Neural crest cell (in vitro differentiated cells): Measurements from ENCODE around the gene ODR4. TPM values are rescaled to one million over a fixed set of nuclear protein-coding genes. Genes with fewer than 3 reads are reported as not detected.

Source experiments
- DNase-seq: peaks from one replicate; pipeline ENCODE4 v3.0.0; 2021; ENCODE audit warnings: low read depth, mixed read lengths, low spot score
- H3K27ac Mint-ChIP-seq: one replicate; pipeline ENCODE4 v1.8.0; 2021; ENCODE audit warnings: mild to moderate bottlenecking, mixed read lengths; ENCODE audit not compliant: unreplicated experiment
- H3K27me3 Mint-ChIP-seq: 2 replicates; pipeline ENCODE4 v1.8.0; 2021; ENCODE audit warnings: low read depth, mild to moderate bottlenecking, mixed read lengths
- H3K36me3 Mint-ChIP-seq: 2 replicates; pipeline ENCODE4 v1.8.0; 2021; ENCODE audit warnings: low read depth, mild to moderate bottlenecking, mixed read lengths
- H3K4me1 Mint-ChIP-seq: 2 replicates; pipeline ENCODE4 v1.8.0; 2021; ENCODE audit warnings: mixed read lengths
- H3K4me3 Mint-ChIP-seq: one replicate; pipeline ENCODE4 v1.8.0; 2021; ENCODE audit warnings: mild to moderate bottlenecking, mixed read lengths
- H3K9me3 Mint-ChIP-seq: 2 replicates; pipeline ENCODE4 v1.8.0; 2021; ENCODE audit warnings: mixed read lengths
- CTCF ChIP-seq: fragments of 200-600 bp; sonication (generic); conservative IDR thresholded peaks from 2 replicates; pipeline ENCODE4 v1.5.0; 2021; ENCODE audit warnings: antibody characterized with exemption, mild to moderate bottlenecking
- total RNA-seq: library from RNA; stranded (reverse); gene quantifications from 2 replicates; pipeline ENCODE4 v1.2.1, GENCODE V29; 2021

The ODR4 gene
- total RNA-seq, 1 donor from 2014 or later: 18.3 TPM

GRCh38 chr1:186409091-186409490 is 33.5 kb downstream of the ODR4 start:
- DNase-seq: no peak
- Mint-ChIP-seq H3K4me1 (no peaks in the 10 kb centered on the region), H3K27ac (no peak overlapping the region), H3K36me3 (no peaks in the 10 kb centered on the region), H3K9me3 (no peaks in the 10 kb centered on the region), H3K4me3 (no peak overlapping the region), H3K27me3 (no peaks in the 10 kb centered on the region)
- TF ChIP-seq CTCF: no peak

GRCh38 chr1:186413319-186413718 is 37.7 kb downstream of the ODR4 start:
- Mint-ChIP-seq H3K4me1 (no peaks in the 10 kb centered on the region), H3K36me3 (no peaks in the 10 kb centered on the region), H3K4me3 (no peak overlapping the region), H3K9me3 (no peaks in the 10 kb centered on the region), H3K27me3 (no peaks in the 10 kb centered on the region), H3K27ac (no peak overlapping the region)
- no peak for DNase-seq
- no peak for TF ChIP-seq CTCF

- Mint-ChIP-seq H3K9me3 (no peaks in the 10 kb centered on the region), H3K27me3 (no peaks in the 10 kb centered on the region), H3K4me1 (no peaks in the 10 kb centered on the region), H3K4me3 (no peak overlapping the region), H3K36me3 (peaks cover 14% of the 10 kb centered on the region), H3K27ac (no peak overlapping the region)
- TF ChIP-seq CTCF: no peak
- DNase-seq: no peak
These were observed 42.9 kb downstream of the ODR4 start for GRCh38 chr1:186418503-186418902.

GRCh38 chr1:186420311-186420710 is 44.7 kb downstream of the ODR4 start:
- Mint-ChIP-seq H3K4me3 (no peak overlapping the region), H3K27ac (no peak overlapping the region)

GRCh38 chr1:186420923-186421322 is 45.3 kb downstream of the ODR4 start:
- Mint-ChIP-seq H3K27me3 (no peaks in the 10 kb centered on the region), H3K9me3 (no peaks in the 10 kb centered on the region), H3K27ac (no peak overlapping the region), H3K36me3 (peaks cover 24% of the 10 kb centered on the region), H3K4me1 (no peaks in the 10 kb centered on the region), H3K4me3 (no peak overlapping the region)
- no peak for TF ChIP-seq CTCF
- DNase-seq: no peak

More at GRCh38 chr1:186420311-186420710, 44.7 kb downstream of the ODR4 start:
- Mint-ChIP-seq H3K36me3 (peaks cover 22% of the 10 kb centered on the region), H3K27me3 (no peaks in the 10 kb centered on the region), H3K9me3 (no peaks in the 10 kb centered on the region), H3K4me1 (no peaks in the 10 kb centered on the region)
- no peak for TF ChIP-seq CTCF
- no peak for DNase-seq

- Mint-ChIP-seq H3K4me3 (no peak overlapping the region), H3K36me3 (peaks cover 28% of the 10 kb centered on the region), H3K9me3 (no peaks in the 10 kb centered on the region), H3K27ac (no peak overlapping the region), H3K27me3 (no peaks in the 10 kb centered on the region), H3K4me1 (no peaks in the 10 kb centered on the region)
- no peak for DNase-seq
- TF ChIP-seq CTCF: no peak
These were observed 45.8 kb downstream of the ODR4 start for GRCh38 chr1:186421446-186421845.
